HG02840 (cell line): ENCODE measurements around the gene FOXL2NB.

ENCODE experiments used
- ATAC-seq: cut with Tn5 transposase; IDR thresholded peaks from one replicate; pipeline ENCODE4 v1.9.1; 2021; ENCODE audit warnings: mild to moderate bottlenecking, moderate library complexity, moderate number of reproducible peaks; ENCODE audit not compliant: unreplicated experiment, low FRiP score

FOXL2NB gene

GRCh38 chr3:138987181-138987580 lies 40.2 kb downstream of the FOXL2NB start:
- ATAC-seq, result no peak

GRCh38 chr3:138995706-138996105 lies 48.7 kb downstream of the FOXL2NB start:
- ATAC-seq, result no peak
